Parathyroid adenoma (tissue), 2 donors: Measurements from ENCODE around the gene ABHD18.

ENCODE experiments used
- H2AFZ ChIP-seq: fragments of 300-600 bp; sonication (generic); one replicate; pipeline ENCODE4 v1.7.0; 2017; ENCODE audit warnings: antibody characterized with exemption, mild to moderate bottlenecking
- H3K27ac ChIP-seq: fragments of 300-600 bp; sonication (generic); one replicate; pipeline ENCODE4 v1.7.0; 2017
- H3K27me3 ChIP-seq: fragments of 300-600 bp; sonication (generic); one replicate; pipeline ENCODE4 v1.7.0; 2017; ENCODE audit warnings: low read length; ENCODE audit not compliant: control insufficient read depth, insufficient read depth
- H3K36me3 ChIP-seq: fragments of 300-600 bp; sonication (generic); one replicate; pipeline ENCODE4 v1.7.0; 2017; ENCODE audit warnings: low read length; ENCODE audit not compliant: control insufficient read depth, insufficient read depth
- H3K4me1 ChIP-seq: fragments of 300-600 bp; sonication (generic); one replicate; pipeline ENCODE4 v1.7.0; 2017; ENCODE audit warnings: control low read depth
- H3K4me2 ChIP-seq: fragments of 300-600 bp; sonication (generic); one replicate; pipeline ENCODE4 v1.7.0; 2017; ENCODE audit warnings: low read length
- H3K4me3 ChIP-seq: fragments of 300-600 bp; sonication (generic); one replicate; pipeline ENCODE4 v1.7.0; 2017; ENCODE audit warnings: low read depth, low read length
- H3K79me2 ChIP-seq: fragments of 300-600 bp; sonication (generic); one replicate; pipeline ENCODE4 v1.7.0; 2017; ENCODE audit warnings: control low read depth
- H3K9ac ChIP-seq: fragments of 300-600 bp; sonication (generic); one replicate; pipeline ENCODE4 v1.7.0; 2017; ENCODE audit warnings: mild to moderate bottlenecking
- H3K9me3 ChIP-seq: fragments of 300-600 bp; sonication (generic); one replicate; pipeline ENCODE4 v1.7.0; 2017; ENCODE audit warnings: low read length; ENCODE audit not compliant: control insufficient read depth
- CTCF ChIP-seq: fragments of 300-600 bp; sonication (generic); IDR thresholded peaks from one replicate; pipeline ENCODE4 v1.7.0; 2017; ENCODE audit warnings: antibody characterized with exemption, mild to moderate bottlenecking
- donor health status: primary hyperparathyroidism.

The ABHD18 gene

GRCh38 chr4:127978930-127979329, 13.7 kb downstream of the ABHD18 start:
- TF ChIP-seq CTCF, result no peak
- Histone ChIP-seq H3K4me3 (no peak overlapping the region), H3K4me1 (no peaks in the 10 kb centered on the region), H3K36me3 (no peaks in the 10 kb centered on the region), H3K79me2 (peaks cover 3% of the 10 kb centered on the region), H3K4me2 (no peak overlapping the region), H2AFZ (no peak overlapping the region), H3K27me3 (no peaks in the 10 kb centered on the region), H3K27ac (no peak overlapping the region), H3K9ac (no peak overlapping the region), H3K9me3 (no peaks in the 10 kb centered on the region)

- H3K9ac ChIP-seq, result no peak overlapping the region
- no peak overlapping the region for H3K4me3 ChIP-seq
- no peak overlapping the region for H3K27ac ChIP-seq
- H3K9me3 ChIP-seq, result no peaks in the 10 kb centered on the region
- H2AFZ ChIP-seq, result no peak overlapping the region
- no peaks in the 10 kb centered on the region for H3K36me3 ChIP-seq
- no peaks in the 10 kb centered on the region for H3K27me3 ChIP-seq
- H3K4me2 ChIP-seq, result no peak overlapping the region
- no peaks in the 10 kb centered on the region for H3K4me1 ChIP-seq
- H3K79me2 ChIP-seq, result no peaks in the 10 kb centered on the region
- no peak for TF ChIP-seq CTCF
Observed at GRCh38 chr4:127982445-127982844, 17.2 kb downstream of the ABHD18 start.

- no peak overlapping the region for H2AFZ ChIP-seq
- H3K27me3 ChIP-seq, result no peaks in the 10 kb centered on the region
- no peaks in the 10 kb centered on the region for H3K36me3 ChIP-seq
- no peaks in the 10 kb centered on the region for H3K4me1 ChIP-seq
- no peaks in the 10 kb centered on the region for H3K9me3 ChIP-seq
- H3K79me2 ChIP-seq, result no peaks in the 10 kb centered on the region
- no peak overlapping the region for H3K4me2 ChIP-seq
- no peak overlapping the region for H3K9ac ChIP-seq
- no peak overlapping the region for H3K27ac ChIP-seq
- TF ChIP-seq CTCF, result no peak
- H3K4me3 ChIP-seq, result no peak overlapping the region
Observed at GRCh38 chr4:127985989-127986388, 20.8 kb downstream of the ABHD18 start.

GRCh38 chr4:127988638-127989037, 23.4 kb downstream of the ABHD18 start:
- Histone ChIP-seq H3K27me3 (no peaks in the 10 kb centered on the region), H3K4me3 (no peak overlapping the region), H3K4me1 (no peaks in the 10 kb centered on the region), H2AFZ (no peak overlapping the region), H3K79me2 (no peaks in the 10 kb centered on the region), H3K9ac (no peak overlapping the region), H3K36me3 (no peaks in the 10 kb centered on the region), H3K27ac (no peak overlapping the region), H3K4me2 (no peak overlapping the region), H3K9me3 (no peaks in the 10 kb centered on the region)
- no peak for TF ChIP-seq CTCF

- no peak overlapping the region for H3K27ac ChIP-seq
- H2AFZ ChIP-seq, result no peak overlapping the region
- H3K9ac ChIP-seq, result no peak overlapping the region
Observed at GRCh38 chr4:127993151-127993550, 27.9 kb downstream of the ABHD18 start.

More at GRCh38 chr4:127993151-127993550, 27.9 kb downstream of the ABHD18 start:
- TF ChIP-seq CTCF, result no peak
- H3K36me3 ChIP-seq, result no peaks in the 10 kb centered on the region
- H3K79me2 ChIP-seq, result no peaks in the 10 kb centered on the region
- no peaks in the 10 kb centered on the region for H3K9me3 ChIP-seq
- H3K4me1 ChIP-seq, result no peaks in the 10 kb centered on the region
- no peaks in the 10 kb centered on the region for H3K27me3 ChIP-seq
- no peak overlapping the region for H3K4me3 ChIP-seq
- no peak overlapping the region for H3K4me2 ChIP-seq
